Measurements from ENCODE around the gene ANTXR1. TPM values are rescaled to one million over a fixed set of nuclear protein-coding genes. Genes with fewer than 3 reads are reported as not detected.

ANTXR1 gene
- total and polyA plus RNA-seq, 9 of the 15 experiments (the other 6 are each of a cell fraction or from before 2014, with no cell fraction given), result 0.07 to 1.00 (median 0.54) TPM

GRCh38 chr2:69288429-69288828 lies 275.4 kb downstream of the ANTXR1 start:
- Histone ChIP-seq H3K4me1 (replicated peaks in 1 of 2; ENCODE audit: control insufficient read depth in 2 of 2, insufficient read depth in 2 of 2, low read length in 2 of 2) (no peaks in the 10 kb centered on the region), H3K9me1 (ENCODE audit: control insufficient read depth, insufficient read depth, low read length) (no peaks in the 10 kb centered on the region), H3K4me3 (no peak overlapping the region), H3K36me3 (ENCODE audit: control insufficient read depth, insufficient read depth, low read length) (no peaks in the 10 kb centered on the region), H3K9me3 (replicated peaks; ENCODE audit: control insufficient read depth, insufficient read depth, low read depth, low read length) (no peaks in the 10 kb centered on the region), H3K27me3 (ENCODE audit: control insufficient read depth in 2 of 2, insufficient read depth in 2 of 2, low read length in 2 of 2) (peaks cover 3 to 16% of the 10 kb centered on the region in 2 experiments; a peak in 2 of 5 replicates), H2AFZ (ENCODE audit: low read depth, low read length) (no peak overlapping the region), H3K4me2 (ENCODE audit: insufficient read depth, low read length) (no peak overlapping the region), H3K27ac (ENCODE audit: extremely low read depth, low read depth, low read length) (no peak overlapping the region), H4K20me1 (replicated peaks; ENCODE audit: control insufficient read depth, insufficient read depth, low read length) (0 out of 2 replicates have a peak, but pooled peaks cover 5% of the 10 kb centered on the region), H3K79me2 (ENCODE audit: control insufficient read depth, insufficient read depth, low read length) (no peaks in the 10 kb centered on the region), H3K9ac (ENCODE audit: insufficient read depth in 1 of 2, low read depth in 2 of 2, low read length in 2 of 2) (no peak overlapping the region)
- peak; percentile 58 for TF ChIP-seq ZNF316 (IDR thresholded peaks at IDR 0.05)
- no peak for TF ChIP-seq ZNF224 (CRISPR knock-in tag; IDR thresholded peaks at IDR 0.05)
- ATAC-seq (no peak), FAIRE-seq (no peak), DNase-seq (ENCODE audit: extremely low read depth in 1 of 4, low spot score in 3 of 4) (no peak)
- intact Hi-C loops (cut with micrococcal nuclease), result no loop called here
- in situ Hi-C loops (cut with MboI), result no loop called here
- WGBS (ENCODE audit: insufficient coverage, low coverage, missing lambda C conversion rate), result 0% methylated on average over 1 of the region's 1 CpG
- BruUV-seq (replicated peaks), result no TSS peak
- POLR2A ChIA-PET, result no interaction called here
- CTCF ChIA-PET (ENCODE audit: low intra/inter-chr PET ratio), result no interaction called here

GRCh38 chr2:69291004-69291650 lies 278.1 kb downstream of the ANTXR1 start:
- no peak for ATAC-seq
- TF ChIP-seq ZNF644 (tag; IDR thresholded peaks at IDR 0.05; ENCODE audit: low read depth) (no peak), ZNF449 (CRISPR knock-in tag; IDR thresholded peaks at IDR 0.05) (no peak), CTBP1 (IDR thresholded peaks at IDR 0.05; ENCODE audit: borderline replicate concordance) (no peak), ZNF217 (CRISPR knock-in tag; IDR thresholded peaks at IDR 0.05) (no peak), JUND (IDR thresholded peaks at IDR 0.05; ENCODE audit: borderline replicate concordance, low read depth, low read length) (no peak), JUND (tag; IDR thresholded peaks at IDR 0.05; ENCODE audit: borderline replicate concordance, low read depth, low read length) (no peak), ZNF184 (CRISPR knock-in tag; IDR thresholded peaks at IDR 0.05) (no peak), RFX5 (IDR thresholded peaks at IDR 0.05; ENCODE audit: low read depth, low read length) (no peak), ZNF785 (CRISPR knock-in tag; IDR thresholded peaks at IDR 0.05) (no peak), SNRNP70 (optimal IDR thresholded peaks at IDR 0.05; ENCODE audit: low read depth, low read length) (no peak), YBX1 (IDR thresholded peaks at IDR 0.05) (no peak), LCOR (CRISPR knock-in tag; IDR thresholded peaks at IDR 0.05) (no peak), DIDO1 (tag; IDR thresholded peaks at IDR 0.05; ENCODE audit: low read depth) (no peak), KDM2B (CRISPR knock-in tag; IDR thresholded peaks at IDR 0.05) (no peak), DLX4 (CRISPR knock-in tag; IDR thresholded peaks at IDR 0.05) (no peak), IRF2 (CRISPR knock-in tag; IDR thresholded peaks at IDR 0.05) (no peak)

More at GRCh38 chr2:69291004-69291650, 278.1 kb downstream of the ANTXR1 start:
- Histone ChIP-seq H3K9me3 (replicated peaks; ENCODE audit: control insufficient read depth, insufficient read depth, low read depth, low read length) (no peaks in the 10 kb centered on the region), H3K4me1 (replicated peaks in 1 of 2; ENCODE audit: control insufficient read depth in 2 of 2, insufficient read depth in 2 of 2, low read length in 2 of 2) (no peaks in the 10 kb centered on the region), H3K9me1 (ENCODE audit: control insufficient read depth, insufficient read depth, low read length) (no peaks in the 10 kb centered on the region), H3K36me3 (ENCODE audit: control insufficient read depth, insufficient read depth, low read length) (no peaks in the 10 kb centered on the region), H2AFZ (ENCODE audit: low read depth, low read length) (no peak overlapping the region), H3K4me2 (ENCODE audit: insufficient read depth, low read length) (no peak overlapping the region), H4K20me1 (replicated peaks; ENCODE audit: control insufficient read depth, insufficient read depth, low read length) (peaks cover 5% of the 10 kb centered on the region; the same call in 1 of the 2 replicates), H3K4me3 (no peak overlapping the region), H3K27ac (ENCODE audit: extremely low read depth, low read depth, low read length) (no peak overlapping the region), H3K27me3 (ENCODE audit: control insufficient read depth in 2 of 2, insufficient read depth in 2 of 2, low read length in 2 of 2) (peaks cover 12 to 34% of the 10 kb centered on the region in 2 experiments; a peak in 4 of 5 replicates), H3K9ac (ENCODE audit: insufficient read depth in 1 of 2, low read depth in 2 of 2, low read length in 2 of 2) (no peak overlapping the region), H3K79me2 (ENCODE audit: control insufficient read depth, insufficient read depth, low read length) (no peaks in the 10 kb centered on the region)
- in situ Hi-C loops (cut with MboI) (no loop called here), intact Hi-C loops (cut with micrococcal nuclease) (no loop called here)
- no TSS peak for BruUV-seq (replicated peaks)
- DNase-seq (ENCODE audit: extremely low read depth in 1 of 4, low spot score in 3 of 4) (no peak), FAIRE-seq (no peak)
- ChIA-PET CTCF (ENCODE audit: low intra/inter-chr PET ratio) (no interaction called here), POLR2A (no interaction called here)
